Measurements from ENCODE around the gene RNF6. TPM values are rescaled to one million over a fixed set of nuclear protein-coding genes. Genes with fewer than 3 reads are reported as not detected.
"Not testable (repeated sequence)": the region's sequence is repeated elsewhere in the genome, so short reads cannot be mapped to it uniquely, and the experiment has no call there.

Gene RNF6
- 24.8 and 28.0 TPM in 2 replicates for total RNA-seq (2014; rRNA removed; shearing (Covaris generic); ENCODE audit: low replicate concordance)

DNA sequence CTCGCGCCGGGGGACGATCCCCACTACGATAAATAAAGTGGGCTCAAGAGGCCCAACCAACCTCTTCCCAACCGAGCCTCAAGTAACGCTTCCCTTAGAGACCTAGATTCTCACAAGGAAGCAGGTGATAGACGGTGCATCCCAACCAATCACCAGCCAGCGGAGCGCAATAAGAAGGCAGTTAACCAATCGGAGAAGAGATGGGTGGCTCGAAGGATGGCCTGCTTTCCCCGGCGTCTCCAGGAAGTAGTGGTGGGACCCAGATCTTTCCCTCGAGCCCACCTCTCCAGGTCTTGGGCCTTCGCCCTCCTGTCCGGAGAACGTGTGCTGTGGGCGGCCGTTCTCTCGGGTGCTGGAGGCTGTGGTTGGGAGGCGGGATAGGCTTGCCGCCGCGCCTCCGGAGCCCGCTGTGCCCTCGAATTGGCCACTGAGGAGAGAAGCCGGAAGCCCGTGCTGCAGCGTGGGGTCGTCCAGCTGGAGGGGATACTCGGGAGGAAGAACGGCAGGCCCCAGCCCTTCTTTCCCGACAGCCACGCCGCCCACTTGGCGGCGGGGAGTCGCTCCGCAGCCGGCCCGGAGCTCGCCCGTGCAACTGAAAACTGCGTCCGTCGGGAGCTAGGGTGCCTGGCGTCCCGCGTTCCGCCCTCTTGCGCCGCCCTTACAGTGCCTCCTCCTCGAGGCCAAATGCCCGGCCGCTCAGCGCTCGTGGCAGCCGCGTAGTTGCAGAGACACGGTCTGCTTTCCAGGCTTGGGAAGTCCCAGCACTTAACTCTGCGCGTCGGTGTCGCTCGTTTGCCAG, at the start of gene RNF6:
Gene RNF6, minus strand, starts transcription at position 594 of the 799 bp plus-strand sequence. CDS start 2,665 bp downstream, outside the sequence.
- Histone ChIP-seq H3K27me3 (no peaks in the 10 kb centered on the region), H3K9me3 (no peaks in the 10 kb centered on the region), H3K4me3 (peak within 1 kb of the TSS; percentile 82), H3K36me3 (peaks cover 40% of the 10 kb centered on the region)
- DNase-seq, result peak; percentile 96

DNA sequence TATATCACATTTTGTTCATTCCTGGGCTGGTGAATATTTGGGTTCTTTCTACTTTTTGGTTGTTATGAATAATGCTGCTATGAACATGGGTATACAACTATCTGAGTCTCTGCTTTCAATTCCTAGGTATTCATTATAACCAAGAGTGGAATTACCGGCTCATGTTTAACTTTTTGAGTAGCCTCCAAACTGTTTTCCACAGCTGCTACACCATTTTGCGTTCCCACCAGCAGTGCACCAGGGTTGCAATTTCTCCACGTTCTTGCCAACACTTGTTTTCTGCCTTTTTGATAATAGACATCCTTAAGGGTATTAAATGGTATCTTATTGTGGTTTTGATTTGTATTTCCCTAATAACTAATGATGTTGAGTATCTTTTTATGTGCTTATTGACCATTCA, 48.6 kb upstream of the RNF6 start:
- no peak overlapping the region for H3K4me3 ChIP-seq
- no peaks in the 10 kb centered on the region for H3K9me3 ChIP-seq
- no peaks in the 10 kb centered on the region for H3K36me3 ChIP-seq
- H3K27me3 ChIP-seq, result no peaks in the 10 kb centered on the region
- no peak for DNase-seq

GRCh38 chr13:26266311-26266710, 44.2 kb upstream of the RNF6 start:
- no peak overlapping the region for H3K4me3 ChIP-seq
- no peak for DNase-seq
- no peaks in the 10 kb centered on the region for H3K36me3 ChIP-seq
- H3K27me3 ChIP-seq, result no peaks in the 10 kb centered on the region
- no peaks in the 10 kb centered on the region for H3K9me3 ChIP-seq

DNA sequence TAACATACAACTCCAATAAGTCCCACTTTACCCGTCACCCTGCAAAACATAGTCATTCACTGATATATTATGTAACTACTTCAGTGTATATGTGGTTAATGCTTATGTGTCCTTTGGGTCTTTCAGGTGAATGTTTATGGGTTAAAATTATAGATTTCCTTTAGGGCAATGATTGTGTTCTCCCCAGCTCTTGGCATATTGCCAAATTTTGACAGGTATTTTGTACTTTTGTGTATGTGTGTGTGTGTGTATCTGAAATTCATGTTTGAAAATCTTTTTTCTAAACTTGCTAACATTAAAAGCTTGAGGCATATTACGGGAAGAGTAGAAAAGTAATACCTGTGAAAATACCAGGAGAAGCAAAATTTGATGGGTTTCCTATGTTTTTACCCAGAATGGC, 40.0 kb upstream of the RNF6 start:
- H3K9me3 ChIP-seq, result no peaks in the 10 kb centered on the region
- H3K36me3 ChIP-seq, result no peaks in the 10 kb centered on the region
- H3K27me3 ChIP-seq, result no peaks in the 10 kb centered on the region
- no peak for DNase-seq
- no peak overlapping the region for H3K4me3 ChIP-seq

- H3K9me3 ChIP-seq, result no peaks in the 10 kb centered on the region
- no peak overlapping the region for H3K4me3 ChIP-seq
- no peaks in the 10 kb centered on the region for H3K36me3 ChIP-seq
- H3K27me3 ChIP-seq, result no peaks in the 10 kb centered on the region
- no peak for DNase-seq
These were observed 37.5 kb upstream of the RNF6 start for GRCh38 chr13:26259634-26260033.

GRCh38 chr13:26257049-26257448, 34.9 kb upstream of the RNF6 start:
- no peak overlapping the region for H3K4me3 ChIP-seq
- no peaks in the 10 kb centered on the region for H3K36me3 ChIP-seq
- no peaks in the 10 kb centered on the region for H3K9me3 ChIP-seq
- no peaks in the 10 kb centered on the region for H3K27me3 ChIP-seq
- no peak for DNase-seq

DNA sequence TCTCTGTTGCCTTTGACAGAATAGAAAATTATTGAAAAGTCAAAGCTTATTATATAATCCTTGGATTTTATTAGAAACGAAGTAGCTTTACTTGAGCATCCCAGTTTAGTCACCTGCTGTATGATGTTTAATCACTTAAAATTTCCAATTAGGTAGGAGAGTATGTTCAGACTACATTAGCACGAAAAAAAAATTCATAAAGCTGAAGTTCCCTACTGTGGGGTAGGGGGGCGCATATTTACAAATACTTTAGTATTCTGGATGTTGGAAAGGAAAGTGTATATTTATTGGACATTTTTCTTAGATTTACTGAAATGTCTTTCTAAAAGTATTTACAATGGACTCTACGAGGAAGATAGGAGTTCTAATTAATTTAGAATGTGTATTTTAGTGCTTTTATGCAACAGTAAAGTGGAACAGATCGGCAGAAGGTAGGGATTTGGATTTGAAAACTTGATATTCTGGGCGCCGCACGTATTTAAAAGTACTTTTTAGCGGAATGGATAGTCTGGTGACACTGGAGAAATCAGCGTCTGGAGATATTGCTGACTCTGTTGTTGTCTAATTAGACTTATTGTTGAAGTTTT, 33.7 kb upstream of the RNF6 start:
- no peaks in the 10 kb centered on the region for H3K36me3 ChIP-seq
- no peaks in the 10 kb centered on the region for H3K27me3 ChIP-seq
- no peaks in the 10 kb centered on the region for H3K9me3 ChIP-seq
- DNase-seq, result no peak
- H3K4me3 ChIP-seq, result peak overlapping the region; percentile 83

DNA sequence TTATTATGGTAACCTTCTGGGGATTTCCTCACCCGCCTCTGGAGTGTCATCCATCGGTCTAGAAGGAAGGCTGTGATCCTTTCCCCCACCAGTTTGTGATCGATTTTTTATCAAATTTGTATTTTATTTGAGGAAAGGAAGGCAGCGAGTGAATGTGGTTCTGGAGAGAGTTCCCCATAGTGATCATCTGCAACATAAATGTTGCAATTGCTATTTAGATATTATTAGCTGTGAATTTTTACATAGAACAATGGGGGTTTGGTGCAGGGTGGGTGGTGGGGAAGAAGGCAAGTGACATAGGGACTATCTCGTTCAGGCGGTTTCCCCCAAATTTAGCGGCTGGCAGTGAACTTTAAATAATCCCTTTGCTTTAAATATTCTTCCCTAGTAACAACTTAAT, 33.0 kb upstream of the RNF6 start:
- no peaks in the 10 kb centered on the region for H3K36me3 ChIP-seq
- H3K27me3 ChIP-seq, result no peaks in the 10 kb centered on the region; the same call in 1 of the 2 replicates
- no peaks in the 10 kb centered on the region for H3K9me3 ChIP-seq
- no peak for DNase-seq
- H3K4me3 ChIP-seq, result peak overlapping the region; percentile 83

- DNase-seq, result peak; percentile 47
- no peaks in the 10 kb centered on the region for H3K36me3 ChIP-seq
- H3K27me3 ChIP-seq, result no peaks in the 10 kb centered on the region; the same call in none of the 2 replicates
- H3K9me3 ChIP-seq, result no peaks in the 10 kb centered on the region
- peak overlapping the region; percentile 83 for H3K4me3 ChIP-seq
These were observed 32.5 kb upstream of the RNF6 start for GRCh38 chr13:26254583-26255111.

GRCh38 chr13:26253787-26254582, 31.9 kb upstream of the RNF6 start, which contains the start of gene CDK8:
Gene CDK8 (plus strand): TSS chr13:26254129. CDS start chr13:26254642, 513 bp downstream.
- Histone ChIP-seq H3K27me3 (no peaks in the 10 kb centered on the region; the same call in none of the 2 replicates), H3K9me3 (no peaks in the 10 kb centered on the region), H3K4me3 (peak within 1 kb of the TSS; percentile 83), H3K36me3 (no peaks in the 10 kb centered on the region)
- DNase-seq, result peak; percentile 95

- Histone ChIP-seq H3K27me3 (no peaks in the 10 kb centered on the region; the same call in none of the 2 replicates), H3K9me3 (no peaks in the 10 kb centered on the region), H3K4me3 (peak overlapping the region; percentile 83), H3K36me3 (no peaks in the 10 kb centered on the region)
- no peak for DNase-seq
These were observed 31.2 kb upstream of the RNF6 start for GRCh38 chr13:26253262-26253786.

GRCh38 chr13:26252006-26252405, 29.9 kb upstream of the RNF6 start:
- not testable (repeated sequence) for H3K4me3 ChIP-seq

DNA sequence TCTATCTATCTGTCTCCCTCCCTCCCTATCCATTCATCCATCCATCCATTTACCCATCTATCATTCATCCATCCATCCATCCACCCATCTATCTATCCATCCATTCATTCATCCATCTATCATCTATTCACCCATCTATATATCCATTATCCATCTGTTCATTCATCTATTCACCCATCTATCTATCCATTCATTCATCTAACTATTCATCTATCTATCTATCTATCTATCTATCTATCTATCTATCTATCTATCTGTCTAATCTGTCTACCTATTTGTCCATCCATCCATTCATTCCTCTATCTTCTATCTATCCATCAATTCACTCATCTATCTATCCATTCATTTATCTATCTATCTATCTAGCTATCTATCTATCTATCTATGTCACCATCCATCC, 27.4 kb upstream of the RNF6 start:
- no peak for DNase-seq
- Histone ChIP-seq H3K36me3 (no peaks in the 10 kb centered on the region), H3K9me3 (no peaks in the 10 kb centered on the region), H3K4me3 (no peak overlapping the region), H3K27me3 (no peaks in the 10 kb centered on the region; the same call in none of the 2 replicates)

More at GRCh38 chr13:26252006-26252405, 29.9 kb upstream of the RNF6 start:
- not testable (repeated sequence) for DNase-seq, H3K36me3 ChIP-seq, H3K9me3 ChIP-seq, H3K27me3 ChIP-seq

GRCh38 chr13:26247608-26248007, 25.5 kb upstream of the RNF6 start:
- Histone ChIP-seq H3K9me3 (peaks cover 4% of the 10 kb centered on the region), H3K36me3 (no peaks in the 10 kb centered on the region), H3K27me3 (no peaks in the 10 kb centered on the region; the same call in none of the 2 replicates), H3K4me3 (no peak overlapping the region)
- no peak for DNase-seq

GRCh38 chr13:26247011-26247410, 24.9 kb upstream of the RNF6 start:
- H3K36me3 ChIP-seq, result no peaks in the 10 kb centered on the region
- H3K9me3 ChIP-seq, result peaks cover 6% of the 10 kb centered on the region
- DNase-seq, result no peak
- no peaks in the 10 kb centered on the region; the same call in none of the 2 replicates for H3K27me3 ChIP-seq
- H3K4me3 ChIP-seq, result no peak overlapping the region

GRCh38 chr13:26246154-26246553, 24.0 kb upstream of the RNF6 start:
- no peaks in the 10 kb centered on the region for H3K36me3 ChIP-seq
- H3K27me3 ChIP-seq, result no peaks in the 10 kb centered on the region; the same call in none of the 2 replicates
- peaks cover 6% of the 10 kb centered on the region for H3K9me3 ChIP-seq
- no peak overlapping the region for H3K4me3 ChIP-seq
- DNase-seq, result no peak

Data from MG63 (cell line).